DND-41 (cell line): ENCODE measurements around the gene ALG6.

Experiments used
- EZH2 ChIP-seq: IDR thresholded peaks from 3 replicates; pipeline ENCODE4 v1.6.1; 2012; ENCODE audit warnings: borderline replicate concordance, low read depth, mild to moderate bottlenecking, moderate library complexity, low read length, inconsistent platforms; ENCODE audit not compliant: severe bottlenecking
- TF ChIP-seq, protein P1 (sequence below): IDR thresholded peaks from 2 replicates; pipeline ENCODE4 v1.5.1; 2012; ENCODE audit warnings: borderline replicate concordance, low read length, moderate library complexity, mild to moderate bottlenecking; ENCODE audit not compliant: poor library complexity, severe bottlenecking; ENCODE audit errors: extremely low read depth

DNA sequence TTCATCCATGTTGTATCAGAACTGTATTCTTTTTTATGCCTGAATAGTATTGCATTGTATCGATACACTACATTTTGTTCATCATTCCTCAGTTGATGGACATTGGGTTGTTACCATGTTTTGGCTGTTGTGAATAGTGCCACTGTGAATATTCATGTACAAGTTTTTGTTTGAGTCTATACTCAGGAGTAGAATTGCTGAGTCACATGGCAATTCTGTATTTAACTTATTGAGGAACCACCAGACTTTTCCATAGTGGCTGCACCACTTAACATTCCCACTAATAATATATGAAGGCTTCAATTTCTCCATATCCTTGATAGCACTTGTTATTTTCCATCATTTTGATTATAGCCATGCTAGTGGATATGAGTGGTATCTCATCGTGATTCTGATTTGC lies 56.2 kb downstream of the ALG6 start:
- TF ChIP-seq, protein P1, sequence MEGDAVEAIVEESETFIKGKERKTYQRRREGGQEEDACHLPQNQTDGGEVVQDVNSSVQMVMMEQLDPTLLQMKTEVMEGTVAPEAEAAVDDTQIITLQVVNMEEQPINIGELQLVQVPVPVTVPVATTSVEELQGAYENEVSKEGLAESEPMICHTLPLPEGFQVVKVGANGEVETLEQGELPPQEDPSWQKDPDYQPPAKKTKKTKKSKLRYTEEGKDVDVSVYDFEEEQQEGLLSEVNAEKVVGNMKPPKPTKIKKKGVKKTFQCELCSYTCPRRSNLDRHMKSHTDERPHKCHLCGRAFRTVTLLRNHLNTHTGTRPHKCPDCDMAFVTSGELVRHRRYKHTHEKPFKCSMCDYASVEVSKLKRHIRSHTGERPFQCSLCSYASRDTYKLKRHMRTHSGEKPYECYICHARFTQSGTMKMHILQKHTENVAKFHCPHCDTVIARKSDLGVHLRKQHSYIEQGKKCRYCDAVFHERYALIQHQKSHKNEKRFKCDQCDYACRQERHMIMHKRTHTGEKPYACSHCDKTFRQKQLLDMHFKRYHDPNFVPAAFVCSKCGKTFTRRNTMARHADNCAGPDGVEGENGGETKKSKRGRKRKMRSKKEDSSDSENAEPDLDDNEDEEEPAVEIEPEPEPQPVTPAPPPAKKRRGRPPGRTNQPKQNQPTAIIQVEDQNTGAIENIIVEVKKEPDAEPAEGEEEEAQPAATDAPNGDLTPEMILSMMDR: no peak
- no peak for TF ChIP-seq EZH2
